Left lobe of liver (tissue), 2 donors: Measurements from ENCODE around the gene GPC3. TPM values are rescaled to one million over a fixed set of nuclear protein-coding genes. Genes with fewer than 3 reads are reported as not detected.
"Not testable (repeated sequence)": the region's sequence is repeated elsewhere in the genome, so short reads cannot be mapped to it uniquely, and the experiment has no call there.

Experiments
- ATAC-seq: fragments of 200-7000 bp; cut with Tn5 transposase; one replicate; pipeline ENCODE4 v1.9.1; 2020; ENCODE audit warnings: mild to moderate bottlenecking, moderate library complexity
- DNase-seq: peaks from one replicate; pipeline ENCODE4 v3.0.0-alpha.2; 2020; ENCODE audit warnings: low spot score
- total RNA-seq: library from RNA; stranded (reverse); gene quantifications from one replicate; pipeline ENCODE4 v1.2.1, GENCODE V29; 2021
- donor health status: DM: no; HTN: no; CAD: no; lungs with moderate emphysema.
- donor health status: DM: no; HTN: yes; CAD: no.

Gene GPC3
- total RNA-seq, 1 donor from 2014 or later, result 1.1 TPM

- no peak for DNase-seq
- no peak for ATAC-seq
Observed at GRCh38 chrX:133655275-133656265, 329.8 kb downstream of the GPC3 start.

- DNase-seq (no peak), ATAC-seq (no peak)
Observed at GRCh38 chrX:133654811-133655210, 330.6 kb downstream of the GPC3 start.

DNA sequence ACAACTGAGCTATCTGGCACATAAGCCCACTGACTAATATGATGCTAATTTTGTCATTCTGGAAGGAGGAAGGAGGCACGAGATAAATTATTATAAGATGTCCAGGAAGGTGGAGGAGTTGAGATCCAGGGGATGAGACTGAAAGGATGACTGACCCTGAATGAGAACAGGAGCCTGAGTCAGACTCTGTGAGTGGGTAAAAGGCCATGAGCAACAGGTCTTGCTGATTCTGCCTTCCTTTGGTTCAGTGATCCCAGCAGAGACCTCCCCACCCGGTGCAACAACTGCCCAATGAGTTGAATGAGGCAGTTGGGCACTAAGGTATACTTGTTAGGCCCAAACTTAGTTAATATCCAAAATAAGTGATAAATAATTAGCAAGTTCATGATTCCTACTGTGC lies 332.0 kb downstream of the GPC3 start:
- ATAC-seq (no peak), DNase-seq (no peak)

DNA sequence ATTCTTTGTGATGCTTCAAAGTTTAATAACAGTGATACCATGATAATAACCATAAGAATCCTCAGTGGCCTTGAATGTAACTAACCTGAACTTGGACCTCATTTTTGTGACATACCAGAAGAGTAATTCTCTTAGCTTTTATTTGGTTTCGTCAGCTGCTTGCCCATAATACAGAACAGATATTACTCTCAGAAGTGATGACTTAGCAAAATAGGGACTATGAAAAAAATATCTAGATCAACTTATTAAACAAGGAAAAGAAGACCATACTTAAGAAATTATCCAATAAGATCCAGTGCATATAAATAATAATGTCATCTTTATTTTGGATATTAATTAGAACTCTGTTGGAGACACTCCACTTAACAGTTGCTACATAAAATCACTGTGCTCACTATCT lies 333.2 kb downstream of the GPC3 start:
- ATAC-seq (no peak), DNase-seq (no peak)

GRCh38 chrX:133650239-133650638 lies 335.2 kb downstream of the GPC3 start:
- DNase-seq (no peak), ATAC-seq (no peak)

- ATAC-seq (no peak), DNase-seq (no peak)
Observed at GRCh38 chrX:133649651-133650050, 335.7 kb downstream of the GPC3 start.

DNA sequence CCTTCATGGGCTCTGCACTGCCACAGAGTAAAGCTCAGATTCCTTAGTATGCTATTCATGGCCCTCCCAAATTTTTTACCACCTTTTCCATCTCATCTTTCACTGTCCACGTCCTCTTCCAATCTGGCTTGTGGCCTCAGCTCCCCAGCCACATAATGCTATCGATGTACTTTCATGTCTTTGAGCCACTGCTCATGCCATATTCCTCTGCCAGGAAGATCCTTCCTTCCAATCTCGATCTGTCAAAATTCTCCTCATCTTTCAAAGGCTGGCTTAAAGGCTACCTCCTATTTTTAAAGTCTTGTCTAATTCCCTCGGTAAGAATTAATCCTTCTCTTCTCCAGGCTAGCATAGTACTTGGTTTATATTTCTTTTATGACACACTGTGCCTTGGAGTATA lies 336.8 kb downstream of the GPC3 start:
- ATAC-seq, result no peak

DNA sequence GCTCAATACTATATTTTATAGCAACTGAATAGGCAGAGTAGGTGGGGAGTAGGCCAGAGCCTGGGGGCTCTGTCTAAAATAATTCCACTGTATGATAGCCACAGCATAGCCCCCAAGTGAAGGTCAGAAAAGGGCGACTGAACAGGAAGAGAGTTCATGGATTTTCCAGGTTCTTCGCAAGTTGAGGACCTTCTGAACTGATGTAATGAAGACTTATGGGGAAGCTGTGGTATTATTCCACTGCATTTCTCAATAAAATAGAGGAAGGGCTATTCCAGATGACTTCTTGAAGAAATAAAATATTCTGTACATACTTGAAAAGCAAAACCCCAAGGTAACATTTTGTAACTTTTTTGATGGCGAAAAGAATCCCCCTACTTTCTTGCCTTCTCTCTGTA lies 338.7 kb downstream of the GPC3 start:
- DNase-seq (no peak), ATAC-seq (no peak)

More for the DNA sequence above, 336.8 kb downstream of the GPC3 start:
- no peak for DNase-seq

DNA sequence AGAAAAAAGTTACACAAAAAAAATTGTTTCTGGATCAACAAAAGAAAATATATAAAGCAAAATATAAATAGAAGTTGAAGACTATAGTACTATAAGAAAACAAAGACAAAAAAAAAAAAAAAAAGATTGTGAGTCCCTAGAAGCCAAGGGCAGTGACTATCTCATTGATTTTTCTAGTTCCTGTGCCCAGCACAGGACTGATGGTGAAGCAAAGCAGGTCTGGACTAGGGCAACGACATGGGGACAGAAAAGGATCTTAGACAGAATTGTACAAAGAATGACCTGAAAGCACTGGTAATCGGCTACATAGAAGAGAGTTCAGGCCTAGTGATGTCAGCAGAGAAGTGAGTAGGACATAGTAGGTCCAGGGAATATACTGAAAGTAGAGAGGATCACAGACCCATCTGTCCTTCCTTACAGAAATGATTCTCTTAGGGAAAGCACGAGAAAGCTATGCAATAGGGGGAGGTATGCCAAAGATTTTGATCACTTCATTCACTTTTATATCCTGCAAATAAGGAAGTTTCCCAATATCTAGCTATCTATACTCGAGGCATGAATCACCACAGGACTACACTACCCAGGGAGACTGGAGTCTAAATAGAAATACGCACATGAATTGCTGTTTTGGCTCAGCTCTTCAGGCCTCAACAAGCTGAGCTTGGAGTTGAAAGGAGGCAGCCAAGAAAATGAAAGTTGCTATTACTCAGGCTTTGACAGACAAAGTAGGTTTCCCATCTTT lies 339.2 kb downstream of the GPC3 start:
- DNase-seq (no peak), ATAC-seq (no peak)

- DNase-seq, result no peak
Observed at GRCh38 chrX:133645256-133645655, 340.1 kb downstream of the GPC3 start.

GRCh38 chrX:133640161-133641015 lies 345.0 kb downstream of the GPC3 start:
- DNase-seq (no peak), ATAC-seq (no peak)

More at GRCh38 chrX:133645256-133645655, 340.1 kb downstream of the GPC3 start:
- ATAC-seq, result no peak

DNA sequence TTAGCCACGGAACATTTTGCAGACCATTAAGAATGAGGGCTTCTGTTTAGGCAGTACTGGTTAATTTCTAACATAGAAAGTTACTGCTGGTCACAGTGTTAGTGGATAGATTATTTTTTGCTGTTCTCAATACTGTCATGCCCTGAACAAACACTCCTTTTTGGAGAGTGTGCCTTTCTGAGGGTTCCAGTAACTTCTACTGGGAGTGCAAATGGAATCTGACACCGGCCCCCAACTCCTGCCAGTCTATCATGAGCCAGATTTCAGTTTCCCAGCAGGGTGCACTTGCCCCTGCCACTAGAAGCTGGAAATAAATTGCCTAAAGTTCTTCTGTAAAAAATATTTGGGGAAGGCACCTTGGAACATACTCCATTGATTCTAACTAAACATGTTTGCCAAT lies 345.7 kb downstream of the GPC3 start:
- DNase-seq, result no peak
- no peak for ATAC-seq

- ATAC-seq, result no peak
- DNase-seq, result no peak
Observed at GRCh38 chrX:133638285-133638684, 347.1 kb downstream of the GPC3 start.

DNA sequence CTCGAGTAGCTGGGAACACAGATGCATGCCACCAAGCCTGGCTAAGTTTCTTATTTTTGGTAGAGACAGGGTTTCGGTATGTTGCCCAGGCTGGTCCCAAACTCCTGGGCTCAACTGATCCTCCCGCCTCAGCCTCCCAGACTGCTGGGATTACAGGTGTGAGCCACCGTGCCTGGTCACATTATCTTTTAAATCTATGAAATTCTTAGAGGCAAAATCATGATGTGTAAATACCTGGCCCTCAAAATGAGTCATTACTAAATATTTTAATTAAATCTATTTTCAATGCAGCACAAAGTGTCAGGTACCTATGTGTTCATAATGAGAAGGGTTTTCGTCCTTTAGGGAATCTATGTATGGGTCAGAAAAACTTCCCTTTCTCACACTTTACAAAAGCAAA lies 347.6 kb downstream of the GPC3 start:
- DNase-seq (no peak), ATAC-seq (no peak)

DNA sequence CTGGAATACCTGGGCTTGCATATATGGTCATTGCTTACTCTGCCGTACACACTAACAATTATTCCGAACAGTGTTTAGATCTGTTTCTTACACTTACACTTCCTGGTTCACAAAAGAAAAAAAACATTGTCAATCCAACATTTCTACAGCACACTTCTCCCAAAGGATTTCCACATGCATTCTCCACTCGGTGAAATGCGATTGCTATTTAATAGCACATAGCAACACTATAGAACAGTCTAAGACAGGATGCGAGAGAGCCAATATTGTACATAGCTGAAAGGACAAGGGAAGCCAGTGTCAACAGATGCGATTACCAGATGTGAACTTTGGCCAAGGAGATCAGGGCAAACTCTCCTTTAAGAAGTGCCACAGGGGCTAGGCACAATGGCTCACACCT lies 349.4 kb downstream of the GPC3 start:
- DNase-seq (no peak), ATAC-seq (no peak)

DNA sequence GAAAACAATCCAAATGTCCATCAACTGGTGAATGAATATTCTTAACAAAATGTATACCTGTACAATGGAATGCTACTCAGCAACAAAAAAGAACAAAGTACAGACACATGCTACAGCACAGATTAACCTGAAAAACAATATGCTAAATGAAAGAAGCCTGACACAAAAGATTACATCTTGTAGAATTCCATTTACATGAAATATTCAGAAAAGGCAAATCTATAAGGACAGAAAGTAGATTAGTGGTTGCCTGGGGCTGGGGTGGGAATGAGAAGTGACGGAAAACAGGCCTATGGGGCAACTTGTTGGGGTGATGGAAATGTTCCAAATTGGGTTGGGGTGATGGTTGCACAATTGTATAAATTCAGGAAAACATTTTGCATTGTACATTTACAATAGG lies 351.0 kb downstream of the GPC3 start:
- no peak for DNase-seq
- no peak for ATAC-seq

DNA sequence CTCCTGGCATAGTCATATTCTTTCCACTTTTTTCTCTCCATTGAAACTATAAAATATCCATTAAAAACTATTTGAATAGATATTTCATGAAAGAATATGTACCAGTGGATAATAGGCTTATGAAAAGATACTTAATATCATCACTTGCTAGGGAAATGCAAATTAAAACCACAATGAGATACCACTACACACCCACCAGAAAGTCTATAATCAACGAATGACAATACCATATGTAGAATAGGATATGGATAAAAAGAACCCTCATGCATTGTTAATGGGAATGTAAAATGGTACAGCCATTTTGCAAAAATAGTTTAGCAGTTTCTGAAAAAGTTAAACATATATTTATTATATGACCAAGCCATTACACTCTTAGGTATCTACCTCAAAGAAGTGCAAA lies 351.4 kb downstream of the GPC3 start:
- DNase-seq (no peak), ATAC-seq (no peak)

DNA sequence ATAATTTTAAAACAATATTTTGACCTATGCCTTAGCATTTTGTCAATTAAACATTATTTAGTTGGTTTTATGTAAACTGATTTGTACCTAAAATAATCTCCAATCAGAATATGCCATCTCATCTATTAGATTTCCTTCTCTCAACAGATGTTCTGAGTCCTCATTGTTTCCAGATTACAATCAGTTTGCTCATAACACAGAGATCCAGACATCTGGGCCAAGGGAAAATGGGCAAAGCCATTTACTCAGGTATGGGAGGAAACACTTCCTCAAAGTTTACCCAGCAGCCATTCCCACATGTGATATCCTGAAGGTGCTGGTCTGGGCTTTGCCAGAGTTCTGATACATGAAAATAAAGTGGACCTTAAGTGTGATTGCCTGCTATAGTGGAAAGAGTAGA lies 352.2 kb downstream of the GPC3 start:
- ATAC-seq, result no peak

GRCh38 chrX:133630362-133630761 lies 355.0 kb downstream of the GPC3 start:
- DNase-seq (no peak), ATAC-seq (no peak)

More for the DNA sequence above, 352.2 kb downstream of the GPC3 start:
- no peak for DNase-seq

- ATAC-seq, result no peak
- no peak for DNase-seq
Observed at GRCh38 chrX:133627673-133628072, 357.7 kb downstream of the GPC3 start.

GRCh38 chrX:133621384-133621783 lies 364.0 kb downstream of the GPC3 start:
- not testable (repeated sequence) for DNase-seq

More at GRCh38 chrX:133621384-133621783, 364.0 kb downstream of the GPC3 start:
- ATAC-seq, result not testable (repeated sequence)
